Karpas-422 (cell line): Measurements from ENCODE around the gene CBFA2T2. TPM values are rescaled to one million over a fixed set of nuclear protein-coding genes. Genes with fewer than 3 reads are reported as not detected.
A peak's percentile ranks its signal among the peaks of the same experiment; 100 is the strongest.

ENCODE experiments used
- DNase-seq: peaks from one replicate; pipeline ENCODE4 v3.0.0-alpha.2; 2015
- H2AFZ ChIP-seq: fragments of 200-600 bp; sonication (generic); 2 replicates; pipeline ENCODE4 v1.6.1; 2014; ENCODE audit warnings: antibody characterized with exemption, low read length, mixed read lengths
- H3K27ac ChIP-seq: fragments of 200-600 bp; sonication (generic); 2 replicates; pipeline ENCODE4 v1.5.1; 2014; ENCODE audit warnings: mild to moderate bottlenecking, low read length, moderate library complexity
- H3K27me3 ChIP-seq: fragments of 200-600 bp; sonication (generic); 2 replicates; pipeline ENCODE4 v1.6.1; 2014; ENCODE audit warnings: low read length, mixed read lengths
- H3K36me3 ChIP-seq: fragments of 200-600 bp; sonication (generic); 2 replicates; pipeline ENCODE4 v1.6.1; 2014; ENCODE audit warnings: low read length, mixed read lengths; ENCODE audit not compliant: insufficient read depth
- H3K4me1 ChIP-seq: fragments of 200-600 bp; sonication (generic); 2 replicates; pipeline ENCODE4 v1.6.1; 2014; ENCODE audit warnings: mild to moderate bottlenecking, low read length, mixed read lengths
- H3K4me2 ChIP-seq: fragments of 200-600 bp; sonication (generic); 2 replicates; pipeline ENCODE4 v1.6.1; 2014; ENCODE audit warnings: low read length, low read depth, mild to moderate bottlenecking; ENCODE audit not compliant: poor library complexity, severe bottlenecking
- H3K4me3 ChIP-seq: fragments of 200-600 bp; sonication (generic); 2 replicates; pipeline ENCODE4 v1.5.1; 2014; ENCODE audit warnings: mild to moderate bottlenecking, antibody characterized with exemption, low read length, mixed read lengths
- H3K79me2 ChIP-seq: fragments of 200-600 bp; sonication (generic); 2 replicates; pipeline ENCODE4 v1.6.1; 2014; ENCODE audit warnings: mild to moderate bottlenecking, low read length, mixed read lengths
- H3K9ac ChIP-seq: fragments of 200-600 bp; sonication (generic); 2 replicates; pipeline ENCODE4 v1.6.0; 2014; ENCODE audit warnings: low read length
- H3K9me2 ChIP-seq: fragments of 200-600 bp; sonication (generic), shearing (Covaris generic); replicated peaks from 2 replicates; pipeline ENCODE4 v1.6.0; 2014; ENCODE audit warnings: mild to moderate bottlenecking, low read length, moderate library complexity; ENCODE audit not compliant: insufficient read depth
- H3K9me3 ChIP-seq: fragments of 300-700, 200-600 bp; sonication (generic); 2 replicates; pipeline ENCODE4 v1.6.1; 2014; ENCODE audit warnings: low read length, mixed read lengths
- H4K20me1 ChIP-seq: fragments of 200-600 bp; sonication (generic); 2 replicates; pipeline ENCODE4 v1.6.1; 2014; ENCODE audit warnings: mild to moderate bottlenecking, antibody characterized with exemption, low read length, low read depth; ENCODE audit not compliant: insufficient read depth
- total RNA-seq: library from RNA; depleted of rRNA; stranded (reverse); fragments of >200 nt; shearing (Covaris generic); gene quantifications from 2 replicates; pipeline ENCODE4 v1.2.3, GENCODE V29; 2014; ENCODE audit warnings: low replicate concordance

The CBFA2T2 gene
- total RNA-seq, 1 experiment from 2014 or later, result 54.8 TPM

- Histone ChIP-seq H3K27me3 (no peaks in the 10 kb centered on the region), H3K36me3 (peaks cover 24% of the 10 kb centered on the region), H4K20me1 (no peaks in the 10 kb centered on the region), H3K9me2 (no peaks in the 10 kb centered on the region), H3K4me2 (peak overlapping the region; percentile 25), H3K27ac (peak overlapping the region; percentile 86), H3K79me2 (peaks cover 93% of the 10 kb centered on the region), H3K4me1 (peaks cover 47% of the 10 kb centered on the region), H2AFZ (no peak overlapping the region), H3K4me3 (no peak overlapping the region), H3K9ac (peak overlapping the region; percentile 4; the same call in 1 of the 2 replicates), H3K9me3 (no peaks in the 10 kb centered on the region)
- no peak for DNase-seq
Measured at GRCh38 chr20:33551778-33552177, 61.9 kb downstream of the CBFA2T2 start.

GRCh38 chr20:33552519-33552918 lies 62.6 kb downstream of the CBFA2T2 start:
- H3K4me3 ChIP-seq, result no peak overlapping the region
- H3K36me3 ChIP-seq, result peaks cover 27% of the 10 kb centered on the region
- H3K27ac ChIP-seq, result peak overlapping the region; percentile 86
- no peak overlapping the region for H2AFZ ChIP-seq
- 0 out of 2 replicates have a peak overlapping the region, but pooled peaks have one; percentile 9 for H3K9ac ChIP-seq
- no peaks in the 10 kb centered on the region for H3K27me3 ChIP-seq
- no peaks in the 10 kb centered on the region for H4K20me1 ChIP-seq
- no peak for DNase-seq
- peak overlapping the region; percentile 25 for H3K4me2 ChIP-seq
- H3K4me1 ChIP-seq, result peaks cover 43% of the 10 kb centered on the region
- peaks cover 92% of the 10 kb centered on the region for H3K79me2 ChIP-seq
- no peaks in the 10 kb centered on the region for H3K9me2 ChIP-seq
- no peaks in the 10 kb centered on the region for H3K9me3 ChIP-seq

GRCh38 chr20:33553516-33553915 lies 63.6 kb downstream of the CBFA2T2 start:
- no peak overlapping the region for H3K4me3 ChIP-seq
- no peaks in the 10 kb centered on the region for H3K9me2 ChIP-seq
- no peak overlapping the region for H3K4me2 ChIP-seq
- H3K27me3 ChIP-seq, result no peaks in the 10 kb centered on the region
- H3K9ac ChIP-seq, result no peak overlapping the region
- H2AFZ ChIP-seq, result no peak overlapping the region
- H4K20me1 ChIP-seq, result no peaks in the 10 kb centered on the region
- peaks cover 43% of the 10 kb centered on the region for H3K4me1 ChIP-seq
- peak overlapping the region; percentile 86 for H3K27ac ChIP-seq
- no peaks in the 10 kb centered on the region for H3K9me3 ChIP-seq
- H3K36me3 ChIP-seq, result peaks cover 30% of the 10 kb centered on the region
- no peak for DNase-seq
- peaks cover 92% of the 10 kb centered on the region for H3K79me2 ChIP-seq

GRCh38 chr20:33554914-33555420 lies 65.1 kb downstream of the CBFA2T2 start:
- Histone ChIP-seq H3K4me3 (no peak overlapping the region), H4K20me1 (no peaks in the 10 kb centered on the region), H3K27me3 (no peaks in the 10 kb centered on the region), H3K9me2 (no peaks in the 10 kb centered on the region), H3K36me3 (peaks cover 33% of the 10 kb centered on the region), H3K9me3 (no peaks in the 10 kb centered on the region), H3K4me1 (peaks cover 38% of the 10 kb centered on the region), H2AFZ (no peak overlapping the region), H3K4me2 (no peak overlapping the region), H3K9ac (no peak overlapping the region), H3K27ac (peak overlapping the region; percentile 86), H3K79me2 (peaks cover 91% of the 10 kb centered on the region)
- DNase-seq, result no peak

GRCh38 chr20:33555755-33556154 lies 65.9 kb downstream of the CBFA2T2 start:
- no peak overlapping the region for H3K4me2 ChIP-seq
- H3K79me2 ChIP-seq, result peaks cover 92% of the 10 kb centered on the region
- no peaks in the 10 kb centered on the region for H3K27me3 ChIP-seq
- H2AFZ ChIP-seq, result no peak overlapping the region
- peaks cover 43% of the 10 kb centered on the region for H3K4me1 ChIP-seq
- H3K9me3 ChIP-seq, result no peaks in the 10 kb centered on the region
- peak overlapping the region; percentile 86 for H3K27ac ChIP-seq
- DNase-seq, result no peak
- no peak overlapping the region for H3K4me3 ChIP-seq
- no peak overlapping the region for H3K9ac ChIP-seq
- H3K9me2 ChIP-seq, result no peaks in the 10 kb centered on the region
- H3K36me3 ChIP-seq, result peaks cover 29% of the 10 kb centered on the region
- H4K20me1 ChIP-seq, result no peaks in the 10 kb centered on the region

- DNase-seq, result no peak
- Histone ChIP-seq H3K79me2 (peaks cover 94% of the 10 kb centered on the region), H3K27me3 (no peaks in the 10 kb centered on the region), H4K20me1 (no peaks in the 10 kb centered on the region), H3K9me3 (no peaks in the 10 kb centered on the region), H3K27ac (no peak overlapping the region; the same call in 1 of the 2 replicates), H3K4me2 (no peak overlapping the region), H3K4me3 (no peak overlapping the region), H3K4me1 (peaks cover 42% of the 10 kb centered on the region), H2AFZ (no peak overlapping the region), H3K36me3 (peaks cover 29% of the 10 kb centered on the region), H3K9ac (no peak overlapping the region), H3K9me2 (no peaks in the 10 kb centered on the region)
Measured at GRCh38 chr20:33556246-33556645, 66.3 kb downstream of the CBFA2T2 start.

- H3K9me2 ChIP-seq, result no peaks in the 10 kb centered on the region
- no peak overlapping the region for H3K4me3 ChIP-seq
- no peaks in the 10 kb centered on the region for H4K20me1 ChIP-seq
- DNase-seq, result no peak
- no peak overlapping the region for H3K4me2 ChIP-seq
- H3K36me3 ChIP-seq, result peaks cover 29% of the 10 kb centered on the region
- peaks cover 36% of the 10 kb centered on the region for H3K4me1 ChIP-seq
- no peaks in the 10 kb centered on the region for H3K27me3 ChIP-seq
- no peaks in the 10 kb centered on the region for H3K9me3 ChIP-seq
- no peak overlapping the region for H2AFZ ChIP-seq
- H3K79me2 ChIP-seq, result peaks cover 95% of the 10 kb centered on the region
- no peak overlapping the region; the same call in 1 of the 2 replicates for H3K27ac ChIP-seq
- no peak overlapping the region for H3K9ac ChIP-seq
Measured at GRCh38 chr20:33558348-33559144, 68.7 kb downstream of the CBFA2T2 start.

- peaks cover 29% of the 10 kb centered on the region for H3K36me3 ChIP-seq
- no peaks in the 10 kb centered on the region for H4K20me1 ChIP-seq
- no peak overlapping the region for H3K9ac ChIP-seq
- no peaks in the 10 kb centered on the region for H3K9me3 ChIP-seq
- H3K9me2 ChIP-seq, result no peaks in the 10 kb centered on the region
- H3K4me1 ChIP-seq, result peaks cover 31% of the 10 kb centered on the region
- no peak overlapping the region; the same call in 1 of the 2 replicates for H3K27ac ChIP-seq
- no peak for DNase-seq
- H3K27me3 ChIP-seq, result no peaks in the 10 kb centered on the region
- H3K4me2 ChIP-seq, result no peak overlapping the region
- H3K79me2 ChIP-seq, result peaks cover 96% of the 10 kb centered on the region
- H2AFZ ChIP-seq, result no peak overlapping the region
- H3K4me3 ChIP-seq, result no peak overlapping the region
Measured at GRCh38 chr20:33559212-33559611, 69.3 kb downstream of the CBFA2T2 start.
